Ovary (tissue), 3 donors: ENCODE data around the gene TAF1A.

Experiments used
- POLR2A ChIP-seq: fragments of 450-650 bp; IDR thresholded peaks from one replicate; pipeline ENCODE4 v1.6.1; 2017; ENCODE audit warnings: antibody characterized with exemption, mild to moderate bottlenecking, moderate library complexity
- TF ChIP-seq, protein P1 (sequence below), 3 donors: fragments of 450-650 bp in 2 of 3; fragments of 200-600 bp in 1 of 3; IDR thresholded peaks; one replicate each; pipeline versions ENCODE4 v1.5.1 to v1.8.0; 2016 to 2022; ENCODE audit warnings: antibody characterized with exemption in 3 of 3, mild to moderate bottlenecking in 1 of 3
- donor health status: DM: no; HTN: no; CAD: no.

DNA sequence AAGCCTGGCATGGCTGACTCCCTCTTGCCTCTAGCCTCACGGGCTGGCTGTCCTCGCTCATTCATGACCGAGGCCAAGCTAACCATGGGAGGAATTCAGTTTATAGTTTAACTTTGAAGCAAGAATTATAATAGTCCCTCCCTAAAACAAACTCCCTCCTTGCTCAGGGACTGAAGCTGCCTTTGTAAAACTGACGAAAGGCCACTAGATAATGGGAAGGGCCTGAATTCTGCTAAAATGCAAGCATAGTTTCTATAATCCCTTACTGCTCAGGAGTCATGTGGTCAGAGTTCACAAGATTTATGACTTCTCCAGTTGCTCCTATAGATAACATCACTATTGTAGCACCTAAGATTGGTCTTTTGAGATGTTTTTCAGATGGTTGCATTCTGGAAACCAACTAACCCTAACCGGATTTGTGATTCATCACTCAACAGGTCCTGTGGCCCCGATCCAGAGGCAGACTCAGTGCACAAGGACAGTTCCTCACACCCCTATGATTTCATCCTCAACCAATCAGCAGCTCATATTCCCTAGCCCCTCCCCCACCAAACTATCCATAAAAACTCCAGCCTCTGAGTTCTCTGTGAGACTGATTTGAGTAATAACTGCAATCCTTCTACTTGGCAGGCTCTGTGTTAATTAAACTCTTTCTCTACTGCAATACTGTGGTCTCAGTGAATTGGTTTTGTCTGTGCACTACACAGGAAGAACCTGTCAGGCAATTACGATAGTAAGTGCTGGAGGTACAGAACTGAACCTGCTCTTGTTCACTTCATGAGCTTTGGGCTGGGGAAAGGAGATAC is 68.2 kb downstream of the TAF1A start:
- no peak for TF ChIP-seq POLR2A
- TF ChIP-seq, protein P1, sequence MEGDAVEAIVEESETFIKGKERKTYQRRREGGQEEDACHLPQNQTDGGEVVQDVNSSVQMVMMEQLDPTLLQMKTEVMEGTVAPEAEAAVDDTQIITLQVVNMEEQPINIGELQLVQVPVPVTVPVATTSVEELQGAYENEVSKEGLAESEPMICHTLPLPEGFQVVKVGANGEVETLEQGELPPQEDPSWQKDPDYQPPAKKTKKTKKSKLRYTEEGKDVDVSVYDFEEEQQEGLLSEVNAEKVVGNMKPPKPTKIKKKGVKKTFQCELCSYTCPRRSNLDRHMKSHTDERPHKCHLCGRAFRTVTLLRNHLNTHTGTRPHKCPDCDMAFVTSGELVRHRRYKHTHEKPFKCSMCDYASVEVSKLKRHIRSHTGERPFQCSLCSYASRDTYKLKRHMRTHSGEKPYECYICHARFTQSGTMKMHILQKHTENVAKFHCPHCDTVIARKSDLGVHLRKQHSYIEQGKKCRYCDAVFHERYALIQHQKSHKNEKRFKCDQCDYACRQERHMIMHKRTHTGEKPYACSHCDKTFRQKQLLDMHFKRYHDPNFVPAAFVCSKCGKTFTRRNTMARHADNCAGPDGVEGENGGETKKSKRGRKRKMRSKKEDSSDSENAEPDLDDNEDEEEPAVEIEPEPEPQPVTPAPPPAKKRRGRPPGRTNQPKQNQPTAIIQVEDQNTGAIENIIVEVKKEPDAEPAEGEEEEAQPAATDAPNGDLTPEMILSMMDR (IDR thresholded peaks at IDR 0.05), result no peak
